WTC11 (cell line): ENCODE results near the gene ADAM12. TPM values are rescaled to one million over a fixed set of nuclear protein-coding genes. Genes with fewer than 3 reads are reported as not detected.

Experiments
- ATAC-seq: fragments of 200-7000 bp; cut with Tn5 transposase; 2 replicates; pipeline ENCODE4 v1.10.0; 2021; ENCODE audit warnings: mild to moderate bottlenecking, moderate library complexity
- CTCF ChIA-PET: fragments of 300-600 bp; sonication (Branson Sonifier 250); formaldehyde crosslinking; loops from one replicate; lab custom pipeline; 2021; ENCODE audit warnings: antibody characterized with exemption; lab: Charles Lee
- POLR2A ChIA-PET: fragments of 350-600 bp; sonication (Branson Sonifier 250); formaldehyde crosslinking; loops from one replicate; lab custom pipeline; 2021; ENCODE audit warnings: antibody characterized with exemption; lab: Charles Lee
- DNase-seq: peaks from one replicate; pipeline ENCODE4 v3.0.0; 2021; ENCODE audit warnings: low spot score
- H3K27ac Mint-ChIP-seq: 2 replicates; pipeline ENCODE4 v1.8.0; 2021; ENCODE audit warnings: mixed read lengths
- H3K27me3 Mint-ChIP-seq: 2 replicates; pipeline ENCODE4 v1.8.0; 2021; ENCODE audit warnings: low read depth, mild to moderate bottlenecking, moderate library complexity, mixed read lengths
- H3K36me3 Mint-ChIP-seq: 2 replicates; pipeline ENCODE4 v1.8.0; 2021; ENCODE audit warnings: mixed read lengths
- H3K4me1 Mint-ChIP-seq: 2 replicates; pipeline ENCODE4 v1.8.0; 2022; ENCODE audit warnings: mixed read lengths
- H3K4me3 Mint-ChIP-seq: 2 replicates; pipeline ENCODE4 v1.8.0; 2021; ENCODE audit warnings: mild to moderate bottlenecking, moderate library complexity, mixed read lengths
- H3K9me3 Mint-ChIP-seq: 2 replicates; pipeline ENCODE4 v1.8.0; 2021; ENCODE audit warnings: mixed read lengths
- ELF4 ChIP-seq: sonication (generic); formaldehyde crosslinking; IDR thresholded peaks from 2 replicates; pipeline ENCODE4 v1.8.1; 2022; ENCODE audit warnings: low read depth, mild to moderate bottlenecking, moderate library complexity, missing genetic modification reagents
- HMGA2 ChIP-seq: fragments of 250-450 bp; sonication (Bioruptor Pico); IDR thresholded peaks from 2 replicates; pipeline ENCODE4 v1.4.0; 2021; ENCODE audit warnings: mild to moderate bottlenecking, moderate library complexity
- NFE2L1 ChIP-seq: sonication (generic); formaldehyde crosslinking; IDR thresholded peaks from 2 replicates; pipeline ENCODE4 v1.8.1; 2023; ENCODE audit warnings: missing genetic modification reagents
- NR3C1 ChIP-seq: sonication (generic); formaldehyde crosslinking; conservative IDR thresholded peaks from 2 replicates; pipeline ENCODE4 v1.8.1; 2023; ENCODE audit warnings: low read depth, mild to moderate bottlenecking, missing genetic modification reagents
- ZNF219 ChIP-seq: sonication (generic); formaldehyde crosslinking; IDR thresholded peaks from 2 replicates; pipeline ENCODE4 v1.8.0; 2023; ENCODE audit warnings: missing genetic modification reagents, mild to moderate bottlenecking, borderline replicate concordance
- ZNF317 ChIP-seq: sonication (generic); formaldehyde crosslinking; IDR thresholded peaks from 2 replicates; pipeline ENCODE4 v1.8.1; 2023; ENCODE audit warnings: low read depth, mild to moderate bottlenecking, moderate library complexity, missing genetic modification reagents, borderline replicate concordance
- ZNF416 ChIP-seq: fragments of 250-450 bp; sonication (Bioruptor Pico); IDR thresholded peaks from 2 replicates; pipeline ENCODE4 v1.9.0; 2021; ENCODE audit warnings: mild to moderate bottlenecking, inconsistent platforms
- ZNF423 ChIP-seq: fragments of 250-450 bp; sonication (Bioruptor Pico); IDR thresholded peaks from 2 replicates; pipeline ENCODE4 v2.1.2; 2022; ENCODE audit warnings: mild to moderate bottlenecking, moderate library complexity
- total RNA-seq: library from RNA; stranded (reverse); gene quantifications from 3 replicates; pipeline ENCODE4 v1.2.3, GENCODE V29; 2021
- TF ChIP-seq, protein P1 (sequence below): sonication (generic); formaldehyde crosslinking; IDR thresholded peaks from 2 replicates; pipeline ENCODE4 v1.8.1; 2023; ENCODE audit warnings: mild to moderate bottlenecking, missing genetic modification reagents, moderate library complexity
- TF ChIP-seq, protein P2 (sequence below): sonication (generic); formaldehyde crosslinking; IDR thresholded peaks from 2 replicates; pipeline ENCODE4 v1.8.0; 2023; ENCODE audit warnings: mild to moderate bottlenecking, missing genetic modification reagents
- TF ChIP-seq, protein P3 (sequence below): sonication (generic); formaldehyde crosslinking; IDR thresholded peaks from 2 replicates; pipeline ENCODE4 v1.8.1; 2023; ENCODE audit warnings: mild to moderate bottlenecking, missing genetic modification reagents, moderate library complexity
- TF ChIP-seq, protein P4 (sequence below): sonication (generic); formaldehyde crosslinking; IDR thresholded peaks from 2 replicates; pipeline ENCODE4 v1.8.1; 2022; ENCODE audit warnings: mild to moderate bottlenecking, moderate library complexity, missing genetic modification reagents
- TF ChIP-seq, protein P5 (sequence below): fragments of 250-450 bp; sonication (Bioruptor Pico); IDR thresholded peaks from 2 replicates; pipeline ENCODE4 v1.9.0; 2021; ENCODE audit warnings: mild to moderate bottlenecking
- TF ChIP-seq, protein P6 (sequence below): sonication (generic); formaldehyde crosslinking; IDR thresholded peaks from 2 replicates; pipeline ENCODE4 v1.8.0; 2022; ENCODE audit warnings: mild to moderate bottlenecking, missing genetic modification reagents
- TF ChIP-seq, protein P7 (sequence below): fragments of 250-450 bp; sonication (Bioruptor Pico); IDR thresholded peaks from 2 replicates; pipeline ENCODE4 v1.9.0; 2021; ENCODE audit warnings: mild to moderate bottlenecking
- TF ChIP-seq, protein P8 (sequence below): fragments of 250-450 bp; sonication (Bioruptor Pico); IDR thresholded peaks from 2 replicates; pipeline ENCODE4 v1.9.0; 2021; ENCODE audit warnings: mild to moderate bottlenecking, borderline replicate concordance

Gene ADAM12
- total RNA-seq, 1 experiment from 2014 or later: 0.22 TPM

DNA sequence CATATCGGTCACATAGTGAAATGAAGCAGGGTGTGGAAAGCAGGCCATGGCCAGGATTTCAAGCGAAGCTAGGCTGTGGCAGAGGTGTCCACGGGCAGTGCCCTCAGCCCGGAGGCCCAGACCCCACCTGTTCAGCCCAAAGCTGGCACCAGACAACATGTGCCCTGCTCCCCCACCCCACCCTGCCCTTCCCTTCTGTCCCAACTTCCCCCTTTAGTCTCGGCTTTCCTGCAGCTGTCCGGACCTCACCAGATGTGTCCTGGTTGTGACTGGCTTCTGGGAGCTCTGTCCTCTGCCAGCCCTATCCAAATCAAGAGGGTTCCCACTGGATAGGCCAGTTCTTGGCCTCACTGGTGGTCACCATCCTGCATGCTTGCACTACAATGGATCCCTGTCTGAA, 37.3 kb downstream of the ADAM12 start:
- peaks cover 13% of the 10 kb centered on the region for H3K9me3 Mint-ChIP-seq
- H3K4me3 Mint-ChIP-seq: no peak overlapping the region
- peaks cover 13% of the 10 kb centered on the region for H3K4me1 Mint-ChIP-seq
- no peak for ATAC-seq
- ChIA-PET CTCF (no interaction called here), POLR2A (no interaction called here)
- DNase-seq: no peak
- TF ChIP-seq, protein P1, sequence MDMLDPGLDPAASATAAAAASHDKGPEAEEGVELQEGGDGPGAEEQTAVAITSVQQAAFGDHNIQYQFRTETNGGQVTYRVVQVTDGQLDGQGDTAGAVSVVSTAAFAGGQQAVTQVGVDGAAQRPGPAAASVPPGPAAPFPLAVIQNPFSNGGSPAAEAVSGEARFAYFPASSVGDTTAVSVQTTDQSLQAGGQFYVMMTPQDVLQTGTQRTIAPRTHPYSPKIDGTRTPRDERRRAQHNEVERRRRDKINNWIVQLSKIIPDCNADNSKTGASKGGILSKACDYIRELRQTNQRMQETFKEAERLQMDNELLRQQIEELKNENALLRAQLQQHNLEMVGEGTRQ: no peak
- no peak for TF ChIP-seq NFE2L1 (CRISPR knock-in tag)
- TF ChIP-seq ZNF219: no peak
- TF ChIP-seq, protein P2, sequence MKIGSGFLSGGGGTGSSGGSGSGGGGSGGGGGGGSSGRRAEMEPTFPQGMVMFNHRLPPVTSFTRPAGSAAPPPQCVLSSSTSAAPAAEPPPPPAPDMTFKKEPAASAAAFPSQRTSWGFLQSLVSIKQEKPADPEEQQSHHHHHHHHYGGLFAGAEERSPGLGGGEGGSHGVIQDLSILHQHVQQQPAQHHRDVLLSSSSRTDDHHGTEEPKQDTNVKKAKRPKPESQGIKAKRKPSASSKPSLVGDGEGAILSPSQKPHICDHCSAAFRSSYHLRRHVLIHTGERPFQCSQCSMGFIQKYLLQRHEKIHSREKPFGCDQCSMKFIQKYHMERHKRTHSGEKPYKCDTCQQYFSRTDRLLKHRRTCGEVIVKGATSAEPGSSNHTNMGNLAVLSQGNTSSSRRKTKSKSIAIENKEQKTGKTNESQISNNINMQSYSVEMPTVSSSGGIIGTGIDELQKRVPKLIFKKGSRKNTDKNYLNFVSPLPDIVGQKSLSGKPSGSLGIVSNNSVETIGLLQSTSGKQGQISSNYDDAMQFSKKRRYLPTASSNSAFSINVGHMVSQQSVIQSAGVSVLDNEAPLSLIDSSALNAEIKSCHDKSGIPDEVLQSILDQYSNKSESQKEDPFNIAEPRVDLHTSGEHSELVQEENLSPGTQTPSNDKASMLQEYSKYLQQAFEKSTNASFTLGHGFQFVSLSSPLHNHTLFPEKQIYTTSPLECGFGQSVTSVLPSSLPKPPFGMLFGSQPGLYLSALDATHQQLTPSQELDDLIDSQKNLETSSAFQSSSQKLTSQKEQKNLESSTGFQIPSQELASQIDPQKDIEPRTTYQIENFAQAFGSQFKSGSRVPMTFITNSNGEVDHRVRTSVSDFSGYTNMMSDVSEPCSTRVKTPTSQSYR (CRISPR knock-in tag): no peak
- TF ChIP-seq, protein P3, sequence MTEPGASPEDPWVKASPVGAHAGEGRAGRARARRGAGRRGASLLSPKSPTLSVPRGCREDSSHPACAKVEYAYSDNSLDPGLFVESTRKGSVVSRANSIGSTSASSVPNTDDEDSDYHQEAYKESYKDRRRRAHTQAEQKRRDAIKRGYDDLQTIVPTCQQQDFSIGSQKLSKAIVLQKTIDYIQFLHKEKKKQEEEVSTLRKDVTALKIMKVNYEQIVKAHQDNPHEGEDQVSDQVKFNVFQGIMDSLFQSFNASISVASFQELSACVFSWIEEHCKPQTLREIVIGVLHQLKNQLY (CRISPR knock-in tag): no peak
- no peak for TF ChIP-seq HMGA2
- TF ChIP-seq, protein P4, sequence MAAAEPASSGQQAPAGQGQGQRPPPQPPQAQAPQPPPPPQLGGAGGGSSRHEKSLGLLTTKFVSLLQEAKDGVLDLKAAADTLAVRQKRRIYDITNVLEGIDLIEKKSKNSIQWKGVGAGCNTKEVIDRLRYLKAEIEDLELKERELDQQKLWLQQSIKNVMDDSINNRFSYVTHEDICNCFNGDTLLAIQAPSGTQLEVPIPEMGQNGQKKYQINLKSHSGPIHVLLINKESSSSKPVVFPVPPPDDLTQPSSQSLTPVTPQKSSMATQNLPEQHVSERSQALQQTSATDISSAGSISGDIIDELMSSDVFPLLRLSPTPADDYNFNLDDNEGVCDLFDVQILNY (CRISPR knock-in tag): no peak
- TF ChIP-seq, protein P5, sequence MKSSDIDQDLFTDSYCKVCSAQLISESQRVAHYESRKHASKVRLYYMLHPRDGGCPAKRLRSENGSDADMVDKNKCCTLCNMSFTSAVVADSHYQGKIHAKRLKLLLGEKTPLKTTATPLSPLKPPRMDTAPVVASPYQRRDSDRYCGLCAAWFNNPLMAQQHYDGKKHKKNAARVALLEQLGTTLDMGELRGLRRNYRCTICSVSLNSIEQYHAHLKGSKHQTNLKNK (CRISPR knock-in tag): no peak
- no peak for TF ChIP-seq NR3C1 (CRISPR knock-in tag)
- H3K27me3 Mint-ChIP-seq: no peaks in the 10 kb centered on the region; the same call in 1 of the 2 replicates
- no peak overlapping the region for H3K27ac Mint-ChIP-seq
- H3K36me3 Mint-ChIP-seq: peaks cover 3% of the 10 kb centered on the region; the same call in 1 of the 2 replicates

DNA sequence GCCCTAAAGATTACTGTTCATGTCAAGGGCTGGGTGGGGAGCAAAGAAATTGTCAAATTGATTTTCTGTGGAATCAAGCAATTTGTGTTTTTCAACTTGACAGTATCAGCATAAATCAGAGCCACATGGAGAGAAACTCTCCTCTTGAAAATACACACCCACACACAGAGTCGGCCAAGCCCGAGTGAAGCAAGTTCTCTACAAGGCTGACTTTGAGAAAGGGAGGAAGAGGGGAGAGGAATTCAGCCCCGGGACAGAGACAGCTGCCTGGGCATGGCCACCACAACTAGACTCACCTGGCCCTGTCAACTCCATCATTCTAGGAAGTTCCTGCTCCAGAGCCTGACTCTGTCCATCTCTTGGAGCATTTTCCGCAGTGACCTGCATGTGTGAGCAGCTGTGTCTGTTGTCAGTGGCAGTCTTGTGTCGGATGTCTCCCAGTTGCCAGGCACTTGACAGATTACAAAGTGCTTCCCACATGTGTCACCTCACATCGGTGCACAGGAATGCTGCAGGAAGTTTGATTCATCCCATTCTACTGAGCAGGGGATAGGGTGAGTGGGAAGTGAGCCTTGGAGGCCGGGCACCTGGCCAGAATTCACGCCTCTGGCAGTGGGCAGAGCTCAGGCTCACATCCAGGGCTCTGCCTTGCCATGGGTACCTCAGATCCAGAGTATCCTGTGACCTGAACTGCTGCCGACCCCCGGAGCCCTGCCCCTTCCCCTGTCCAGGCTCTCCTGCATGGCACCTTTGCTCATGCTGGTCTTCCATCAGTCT, 37.9 kb downstream of the ADAM12 start:
- Mint-ChIP-seq H3K27me3 (peaks cover 3% of the 10 kb centered on the region; the same call in 1 of the 2 replicates), H3K36me3 (no peaks in the 10 kb centered on the region), H3K9me3 (peaks cover 9% of the 10 kb centered on the region; the same call in 1 of the 2 replicates), H3K4me3 (no peak overlapping the region), H3K4me1 (peaks cover 13% of the 10 kb centered on the region), H3K27ac (no peak overlapping the region)
- ChIA-PET POLR2A (no interaction called here), CTCF (no interaction called here)
- no peak for ATAC-seq
- DNase-seq: no peak
- TF ChIP-seq, protein P1: no peak
- TF ChIP-seq ZNF416 (CRISPR knock-in tag): no peak
- TF ChIP-seq ELF4 (CRISPR knock-in tag): no peak
- TF ChIP-seq, protein P6, sequence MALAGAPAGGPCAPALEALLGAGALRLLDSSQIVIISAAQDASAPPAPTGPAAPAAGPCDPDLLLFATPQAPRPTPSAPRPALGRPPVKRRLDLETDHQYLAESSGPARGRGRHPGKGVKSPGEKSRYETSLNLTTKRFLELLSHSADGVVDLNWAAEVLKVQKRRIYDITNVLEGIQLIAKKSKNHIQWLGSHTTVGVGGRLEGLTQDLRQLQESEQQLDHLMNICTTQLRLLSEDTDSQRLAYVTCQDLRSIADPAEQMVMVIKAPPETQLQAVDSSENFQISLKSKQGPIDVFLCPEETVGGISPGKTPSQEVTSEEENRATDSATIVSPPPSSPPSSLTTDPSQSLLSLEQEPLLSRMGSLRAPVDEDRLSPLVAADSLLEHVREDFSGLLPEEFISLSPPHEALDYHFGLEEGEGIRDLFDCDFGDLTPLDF: no peak
- TF ChIP-seq, protein P5 (CRISPR knock-in tag): no peak
- TF ChIP-seq, protein P7, sequence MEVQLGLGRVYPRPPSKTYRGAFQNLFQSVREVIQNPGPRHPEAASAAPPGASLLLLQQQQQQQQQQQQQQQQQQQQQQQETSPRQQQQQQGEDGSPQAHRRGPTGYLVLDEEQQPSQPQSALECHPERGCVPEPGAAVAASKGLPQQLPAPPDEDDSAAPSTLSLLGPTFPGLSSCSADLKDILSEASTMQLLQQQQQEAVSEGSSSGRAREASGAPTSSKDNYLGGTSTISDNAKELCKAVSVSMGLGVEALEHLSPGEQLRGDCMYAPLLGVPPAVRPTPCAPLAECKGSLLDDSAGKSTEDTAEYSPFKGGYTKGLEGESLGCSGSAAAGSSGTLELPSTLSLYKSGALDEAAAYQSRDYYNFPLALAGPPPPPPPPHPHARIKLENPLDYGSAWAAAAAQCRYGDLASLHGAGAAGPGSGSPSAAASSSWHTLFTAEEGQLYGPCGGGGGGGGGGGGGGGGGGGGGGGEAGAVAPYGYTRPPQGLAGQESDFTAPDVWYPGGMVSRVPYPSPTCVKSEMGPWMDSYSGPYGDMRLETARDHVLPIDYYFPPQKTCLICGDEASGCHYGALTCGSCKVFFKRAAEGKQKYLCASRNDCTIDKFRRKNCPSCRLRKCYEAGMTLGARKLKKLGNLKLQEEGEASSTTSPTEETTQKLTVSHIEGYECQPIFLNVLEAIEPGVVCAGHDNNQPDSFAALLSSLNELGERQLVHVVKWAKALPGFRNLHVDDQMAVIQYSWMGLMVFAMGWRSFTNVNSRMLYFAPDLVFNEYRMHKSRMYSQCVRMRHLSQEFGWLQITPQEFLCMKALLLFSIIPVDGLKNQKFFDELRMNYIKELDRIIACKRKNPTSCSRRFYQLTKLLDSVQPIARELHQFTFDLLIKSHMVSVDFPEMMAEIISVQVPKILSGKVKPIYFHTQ (CRISPR knock-in tag): no peak
- TF ChIP-seq ZNF423 (CRISPR knock-in tag): no peak
- TF ChIP-seq ZNF317 (CRISPR knock-in tag): no peak
- TF ChIP-seq, protein P8, sequence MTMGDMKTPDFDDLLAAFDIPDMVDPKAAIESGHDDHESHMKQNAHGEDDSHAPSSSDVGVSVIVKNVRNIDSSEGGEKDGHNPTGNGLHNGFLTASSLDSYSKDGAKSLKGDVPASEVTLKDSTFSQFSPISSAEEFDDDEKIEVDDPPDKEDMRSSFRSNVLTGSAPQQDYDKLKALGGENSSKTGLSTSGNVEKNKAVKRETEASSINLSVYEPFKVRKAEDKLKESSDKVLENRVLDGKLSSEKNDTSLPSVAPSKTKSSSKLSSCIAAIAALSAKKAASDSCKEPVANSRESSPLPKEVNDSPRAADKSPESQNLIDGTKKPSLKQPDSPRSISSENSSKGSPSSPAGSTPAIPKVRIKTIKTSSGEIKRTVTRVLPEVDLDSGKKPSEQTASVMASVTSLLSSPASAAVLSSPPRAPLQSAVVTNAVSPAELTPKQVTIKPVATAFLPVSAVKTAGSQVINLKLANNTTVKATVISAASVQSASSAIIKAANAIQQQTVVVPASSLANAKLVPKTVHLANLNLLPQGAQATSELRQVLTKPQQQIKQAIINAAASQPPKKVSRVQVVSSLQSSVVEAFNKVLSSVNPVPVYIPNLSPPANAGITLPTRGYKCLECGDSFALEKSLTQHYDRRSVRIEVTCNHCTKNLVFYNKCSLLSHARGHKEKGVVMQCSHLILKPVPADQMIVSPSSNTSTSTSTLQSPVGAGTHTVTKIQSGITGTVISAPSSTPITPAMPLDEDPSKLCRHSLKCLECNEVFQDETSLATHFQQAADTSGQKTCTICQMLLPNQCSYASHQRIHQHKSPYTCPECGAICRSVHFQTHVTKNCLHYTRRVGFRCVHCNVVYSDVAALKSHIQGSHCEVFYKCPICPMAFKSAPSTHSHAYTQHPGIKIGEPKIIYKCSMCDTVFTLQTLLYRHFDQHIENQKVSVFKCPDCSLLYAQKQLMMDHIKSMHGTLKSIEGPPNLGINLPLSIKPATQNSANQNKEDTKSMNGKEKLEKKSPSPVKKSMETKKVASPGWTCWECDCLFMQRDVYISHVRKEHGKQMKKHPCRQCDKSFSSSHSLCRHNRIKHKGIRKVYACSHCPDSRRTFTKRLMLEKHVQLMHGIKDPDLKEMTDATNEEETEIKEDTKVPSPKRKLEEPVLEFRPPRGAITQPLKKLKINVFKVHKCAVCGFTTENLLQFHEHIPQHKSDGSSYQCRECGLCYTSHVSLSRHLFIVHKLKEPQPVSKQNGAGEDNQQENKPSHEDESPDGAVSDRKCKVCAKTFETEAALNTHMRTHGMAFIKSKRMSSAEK (CRISPR knock-in tag): no peak
